GM12878 (cell line): Measurements from ENCODE around the gene C2orf92. TPM values are rescaled to one million over a fixed set of nuclear protein-coding genes. Genes with fewer than 3 reads are reported as not detected.

Experiments
- ATAC-seq: fragments of 200-7000 bp; cut with Tn5 transposase; 3 replicates; pipeline ENCODE4 v1.9.1; 2020; ENCODE audit warnings: mild to moderate bottlenecking, moderate library complexity
- BruUV-seq: library from RNA; stranded (reverse); fragments of 400-500 nt; replicated peaks from 2 replicates; lab custom pipeline; 2021; lab: Mats Ljungman, UMichigan
- CTCF ChIA-PET: fragments of 300-600 bp; sonication (Branson Sonifier 250); formaldehyde crosslinking; extraction: SDS; loops from one replicate; lab custom pipeline; 2021; ENCODE audit warnings: inconsistent platforms; lab: Yijun Ruan, JAX
- POLR2A ChIA-PET: fragments of 350-600 bp; formaldehyde crosslinking; extraction: SDS; loops from one replicate; lab custom pipeline; 2021; ENCODE audit warnings: inconsistent platforms; lab: Charles Lee
- RAD21 ChIA-PET: fragments of 300-600 bp; sonication (Branson Sonifier 250); formaldehyde crosslinking; loops from one replicate; lab custom pipeline; 2023; ENCODE audit warnings: antibody characterized with exemption; ENCODE audit not compliant: unreplicated experiment; lab: Charles Lee
- SMC1A ChIA-PET: fragments of 300-600 bp; sonication (Branson Sonifier 250); formaldehyde crosslinking; loops from one replicate; lab custom pipeline; 2023; ENCODE audit not compliant: unreplicated experiment, uncharacterized antibody; lab: Charles Lee
- DNase-seq: peaks from one replicate; pipeline ENCODE4 v3.0.0-alpha.2; 2011; ENCODE audit warnings: low read depth, low spot score
- FAIRE-seq: peaks from 3 replicates; lab custom pipeline; 2011; peaks lifted over from hg19 to GRCh38; lab: Jason Lieb, UNC
- H2AFZ ChIP-seq: 2 replicates; pipeline ENCODE4 v1.6.0; 2011; ENCODE audit warnings: low read depth, low read length, control low read depth; ENCODE audit not compliant: control insufficient read depth
- H3K27ac ChIP-seq: 2 replicates; pipeline ENCODE4 v1.5.1; 2011; ENCODE audit warnings: control low read depth; ENCODE audit not compliant: control insufficient read depth, insufficient read depth
- H3K27me3 ChIP-seq, 2 experiments: replicated peaks in 1 of 2; 2 replicates each; pipeline versions ENCODE4 v1.6.0 to v1.6.1; 2011; ENCODE audit warnings: low read length in 1 of 2; ENCODE audit not compliant: control insufficient read depth in 2 of 2, insufficient read depth in 2 of 2
- H3K36me3 ChIP-seq, 2 experiments: 2 replicates each; pipeline ENCODE4 v1.5.1; 2011; ENCODE audit warnings: low read length in 1 of 2; ENCODE audit not compliant: control insufficient read depth in 2 of 2, insufficient read depth in 2 of 2
- H3K4me1 ChIP-seq: 2 replicates; pipeline ENCODE4 v1.6.1; 2011; ENCODE audit warnings: mild to moderate bottlenecking, low read length, moderate library complexity, mixed read lengths; ENCODE audit not compliant: control insufficient read depth, insufficient read depth
- H3K4me2 ChIP-seq: 2 replicates; pipeline ENCODE4 v1.6.0; 2011; ENCODE audit warnings: control low read depth; ENCODE audit not compliant: control insufficient read depth, insufficient read depth
- H3K4me3 ChIP-seq: fragments of 200-600 bp; sonication (generic); 2 replicates; pipeline ENCODE4 v1.5.1; 2016
- H3K79me2 ChIP-seq: 2 replicates; pipeline ENCODE4 v1.6.0; 2011; ENCODE audit warnings: low read length; ENCODE audit not compliant: control insufficient read depth, insufficient read depth
- H3K9ac ChIP-seq: 2 replicates; pipeline ENCODE4 v1.8.0; 2011; ENCODE audit warnings: low read length, control low read depth, mixed read lengths; ENCODE audit not compliant: control insufficient read depth, insufficient read depth
- H3K9me3 ChIP-seq: replicated peaks from 3 replicates; pipeline ENCODE4 v1.5.1; 2011; ENCODE audit warnings: mild to moderate bottlenecking, low read length; ENCODE audit not compliant: control insufficient read depth, insufficient read depth
- H4K20me1 ChIP-seq: 2 replicates; pipeline ENCODE4 v1.6.0; 2011; ENCODE audit not compliant: control insufficient read depth, insufficient read depth
- CUX1 ChIP-seq: IDR thresholded peaks from 2 replicates; pipeline ENCODE4 v1.6.1; 2012; ENCODE audit warnings: improper control_type of control experiment, low read depth, low read length; ENCODE audit not compliant: insufficient replicate concordance
- EP300 ChIP-seq, 2 experiments: fragments of 150-350 bp in 1 of 2; IDR thresholded peaks; 2 replicates each; pipeline ENCODE4 v1.6.1; 2011 to 2012; ENCODE audit warnings: low read depth in 2 of 2, low read length in 2 of 2, borderline replicate concordance in 1 of 2, improper control_type of control experiment in 1 of 2, inconsistent platforms in 1 of 2; ENCODE audit not compliant: control insufficient read depth in 1 of 2
- EZH2 ChIP-seq: IDR thresholded peaks from 2 replicates; pipeline ENCODE4 v1.6.1; 2012; ENCODE audit warnings: low read depth, mild to moderate bottlenecking, control low read depth, inconsistent platforms, low read length, borderline replicate concordance; ENCODE audit not compliant: control insufficient read depth
- FOS ChIP-seq: IDR thresholded peaks from 3 replicates; pipeline ENCODE4 v1.6.1; 2011; ENCODE audit warnings: borderline replicate concordance; ENCODE audit not compliant: insufficient read length; ENCODE audit errors: extremely low read depth
- IKZF1 ChIP-seq: fragments of 450-650 bp; conservative IDR thresholded peaks from 2 replicates; pipeline ENCODE4 v1.6.1; 2017; ENCODE audit warnings: antibody characterized with exemption, mild to moderate bottlenecking
- KDM1A ChIP-seq: fragments of 200-600 bp; sonication (generic); IDR thresholded peaks from 2 replicates; pipeline ENCODE4 v1.6.1; 2016; ENCODE audit warnings: borderline replicate concordance
- PAX5 ChIP-seq: IDR thresholded peaks from 2 replicates; pipeline ENCODE4 v1.6.1; 2011; ENCODE audit warnings: low read depth, low read length, borderline replicate concordance
- PKNOX1 ChIP-seq: fragments of 450-650 bp; IDR thresholded peaks from 2 replicates; pipeline ENCODE4 v1.6.1; 2016; ENCODE audit warnings: mild to moderate bottlenecking
- POLR2AphosphoS5 ChIP-seq: IDR thresholded peaks from 2 replicates; pipeline ENCODE4 v1.6.1; 2011; ENCODE audit warnings: mild to moderate bottlenecking, low read length, inconsistent platforms
- RELA ChIP-seq: fragments of 450-650 bp; IDR thresholded peaks from 2 replicates; pipeline ENCODE4 v1.8.0; 2014; ENCODE audit warnings: borderline replicate concordance; ENCODE audit not compliant: partially characterized antibody
- SIN3A ChIP-seq: IDR thresholded peaks from 2 replicates; pipeline ENCODE4 v1.6.1; 2012; ENCODE audit warnings: low read depth, low read length, improper control_type of control experiment
- SRF ChIP-seq, 2 experiments: IDR thresholded peaks; 2 replicates each; pipeline ENCODE4 v1.6.1; 2011; ENCODE audit warnings: low read depth in 2 of 2, low read length in 2 of 2, mild to moderate bottlenecking in 1 of 2, moderate library complexity in 1 of 2
- SUPT20H ChIP-seq: IDR thresholded peaks from 2 replicates; pipeline ENCODE4 v1.6.1; 2011; ENCODE audit warnings: low read depth, mild to moderate bottlenecking, low read length, moderate library complexity, borderline replicate concordance; ENCODE audit not compliant: control insufficient read depth
- ZBTB33 ChIP-seq: fragments of 450-650 bp; IDR thresholded peaks from 2 replicates; pipeline ENCODE4 v1.6.1; 2017; ENCODE audit warnings: mild to moderate bottlenecking
- WGBS: methylation state at CpG from one replicate; pipeline ENCODE4 v1.1.6; 2016; ENCODE audit warnings: low lambda C conversion rate; ENCODE audit not compliant: insufficient replicate concordance, insufficient coverage; ENCODE audit errors: missing lambda C conversion rate; 5-methylcytosine and 5-hydroxymethylcytosine counted together
- in situ Hi-C: fragments of 300-500 bp; cut with MboI; formaldehyde crosslinking; loops from 9 replicates; pipeline ENCODE4 v1.14.3; 2018; ENCODE audit warnings: mixed read lengths
- intact Hi-C: fragments of 100-400 bp; cut with micrococcal nuclease; formaldehyde crosslinking; loops from one replicate; pipeline ENCODE4 v1.14.2; 2022; ENCODE audit not compliant: unreplicated experiment
- polyA plus RNA-seq, 11 experiments: library from polyadenylated mRNA; depleted of rRNA in 4 of 11; unstranded in 6 of 11; stranded (reverse) in 5 of 11; fragments of >200 nt; fragmentation: Nextera tagmentation in 4 of 11; fragmentation: Illumina TruSeq in 1 of 11; extraction: Ambion mirVana in 4 of 11; extraction: Trizol in 1 of 11; gene quantifications; 1 replicate in 1 of 11; 2 replicates in 10 of 11; pipeline versions ENCODE4 v1.2.1 to v1.2.3, GENCODE V29; 2011 to 2016; ENCODE audit warnings: inconsistent platforms in 2 of 11, missing spikeins in 2 of 11, low read depth in 1 of 11
- total RNA-seq, 4 experiments: library from RNA; depleted of rRNA in 3 of 4; stranded (reverse); fragments of >200 nt in 3 of 4; fragmentation: Illumina TruSeq in 1 of 4; extraction: Trizol in 1 of 4; gene quantifications; 2 replicates each; pipeline versions ENCODE4 v1.2.1 to v1.2.3, GENCODE V29; 2013 to 2021

C2orf92 gene
- total and polyA plus RNA-seq, 10 of the 15 experiments (the other 5 are each of a cell fraction or from before 2014, with no cell fraction given): 0.40 to 10.1 (median 3.7) TPM

- no peak overlapping the region for H2AFZ ChIP-seq
- no peaks in the 10 kb centered on the region for H4K20me1 ChIP-seq
- no peak for ATAC-seq
- no peak overlapping the region for H3K9ac ChIP-seq
- H3K27ac ChIP-seq: no peak overlapping the region
- no peak overlapping the region for H3K4me3 ChIP-seq
- no peaks in the 10 kb centered on the region for H3K9me3 ChIP-seq
- no peak for DNase-seq
- ChIA-PET POLR2A (no interaction called here), SMC1A (interaction anchor here (1.5 kb wide), 1 partner anchor 47 kb away, joined by 4 read pairs; no protein-coding TSS in a partner anchor), CTCF (interaction anchor here (0.5 to 4.7 kb wide), 6 partner anchors 9 to 641 kb away, joined by 3 to 39 read pairs (median 4); no protein-coding TSS in a partner anchor), RAD21 (interaction anchor here (1.9 kb wide), 1 partner anchor 641 kb away, joined by 5 read pairs; no protein-coding TSS in a partner anchor)
- no peaks in the 10 kb centered on the region for H3K27me3 ChIP-seq
- in situ Hi-C loops (no loop called here), intact Hi-C loops (no loop called here)
- WGBS: 99% methylated on average over 6 of the region's 6 CpGs
- no peak for FAIRE-seq
- H3K4me1 ChIP-seq: peaks cover 8% of the 10 kb centered on the region
- H3K4me2 ChIP-seq: no peak overlapping the region
- H3K36me3 ChIP-seq: no peaks in the 10 kb centered on the region
- BruUV-seq: no TSS peak
- no peaks in the 10 kb centered on the region for H3K79me2 ChIP-seq
- TF ChIP-seq IKZF1 (no peak), EZH2 (no peak), SRF (IDR thresholded peaks at IDR 0.05; ENCODE audit: low read depth in 2 of 2, low read length in 2 of 2) (no peak), ZBTB33 (no peak), CUX1 (no peak), SIN3A (no peak), POLR2AphosphoS5 (no peak), PAX5 (no peak), SUPT20H (no peak), PKNOX1 (no peak), KDM1A (no peak), RELA (no peak), FOS (no peak), EP300 (IDR thresholded peaks at IDR 0.05; ENCODE audit: borderline replicate concordance in 1 of 2, control insufficient read depth in 1 of 2, low read depth in 2 of 2, low read length in 2 of 2) (no peak)
Observed at GRCh38 chr2:97743913-97744312, 74.4 kb downstream of the C2orf92 start.
